ENCODE data around the gene GPR173.

The GPR173 gene, protein sequence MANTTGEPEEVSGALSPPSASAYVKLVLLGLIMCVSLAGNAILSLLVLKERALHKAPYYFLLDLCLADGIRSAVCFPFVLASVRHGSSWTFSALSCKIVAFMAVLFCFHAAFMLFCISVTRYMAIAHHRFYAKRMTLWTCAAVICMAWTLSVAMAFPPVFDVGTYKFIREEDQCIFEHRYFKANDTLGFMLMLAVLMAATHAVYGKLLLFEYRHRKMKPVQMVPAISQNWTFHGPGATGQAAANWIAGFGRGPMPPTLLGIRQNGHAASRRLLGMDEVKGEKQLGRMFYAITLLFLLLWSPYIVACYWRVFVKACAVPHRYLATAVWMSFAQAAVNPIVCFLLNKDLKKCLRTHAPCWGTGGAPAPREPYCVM

DNA sequence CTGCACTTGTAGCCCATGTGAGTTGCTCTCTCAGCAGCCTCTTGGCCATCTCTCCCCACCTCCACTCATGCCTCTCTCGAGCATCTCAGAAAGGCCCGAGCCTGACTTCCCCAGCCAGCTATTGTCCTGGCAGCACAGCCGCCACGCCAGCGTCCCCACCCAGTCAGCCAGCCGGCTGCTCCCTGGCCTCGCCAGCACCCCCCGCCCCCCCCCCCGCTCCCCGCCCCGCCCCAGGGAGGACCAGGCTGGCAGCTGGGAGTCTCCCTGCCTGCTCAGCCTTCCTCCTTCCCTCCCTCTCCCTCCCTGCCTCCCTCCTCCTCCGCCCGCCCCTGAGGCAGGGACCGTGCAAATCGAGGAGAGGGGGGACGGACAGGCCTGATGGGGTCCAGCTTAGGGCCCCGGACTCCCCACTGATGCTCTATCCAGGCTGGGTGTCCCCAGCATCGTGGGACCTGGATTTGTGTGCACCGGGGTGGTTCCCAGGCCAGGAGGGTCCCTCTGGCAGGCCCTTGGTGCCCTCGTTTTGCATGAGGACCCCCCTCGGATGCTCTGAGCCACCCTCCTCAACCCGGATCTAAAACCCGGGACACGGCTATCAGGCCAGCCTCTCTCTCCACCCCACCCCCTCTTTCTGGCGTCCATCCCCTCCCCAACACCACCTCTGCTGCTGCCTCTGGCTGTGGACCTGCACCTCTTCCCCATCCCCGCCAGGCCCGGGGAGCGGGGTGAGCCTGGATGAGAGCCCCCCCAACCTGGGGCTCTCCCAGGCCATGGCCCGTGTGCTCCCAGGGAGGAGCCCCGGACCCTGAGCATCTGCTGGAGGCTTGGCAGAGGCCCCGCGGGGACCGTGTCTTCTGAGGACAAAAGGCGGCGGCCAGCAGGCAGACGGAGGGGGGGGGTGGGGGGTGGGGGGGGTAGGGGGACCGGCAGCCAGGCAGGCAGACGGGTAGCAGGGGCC lies at the start of gene GPR173:
Gene GPR173, plus strand, starts transcription at position 621 of the 958 bp plus-strand sequence. CDS start 27,833 bp downstream, outside the sequence.
- DNase-seq, result no peak

DNA sequence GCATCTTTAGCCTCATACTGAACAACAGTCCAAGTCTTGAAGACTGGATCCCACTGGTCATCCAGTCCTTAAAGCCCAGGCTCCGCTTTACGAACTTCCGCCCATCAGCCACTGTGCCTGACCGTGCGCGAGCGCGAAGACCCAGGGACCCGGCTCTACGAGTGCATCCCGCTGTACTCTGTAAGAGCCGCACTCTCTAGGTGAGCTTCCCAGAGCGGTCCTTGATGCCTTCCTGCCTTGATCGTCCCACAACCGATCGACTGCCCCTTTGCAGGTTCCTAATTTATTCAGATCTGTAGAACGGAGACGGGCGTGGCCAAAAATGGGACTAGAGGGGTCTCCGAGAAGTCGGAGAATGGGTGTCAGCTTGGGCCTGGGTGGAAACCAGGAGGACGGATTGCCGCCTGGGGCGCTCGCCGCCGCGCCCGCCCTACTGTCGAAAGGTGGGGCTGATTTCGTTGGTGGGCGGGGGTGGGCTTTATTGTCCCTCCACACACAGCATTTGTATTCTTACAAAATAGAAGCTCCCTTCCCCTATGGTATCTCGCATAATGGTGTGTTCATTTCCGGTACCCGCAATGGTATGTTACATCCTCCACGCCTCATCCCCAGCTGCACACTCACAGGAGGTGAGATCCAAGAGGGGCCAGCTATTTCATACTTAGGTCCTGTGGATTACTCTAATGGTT lies 48.0 kb upstream of the GPR173 start:
- no peak for DNase-seq

DNA sequence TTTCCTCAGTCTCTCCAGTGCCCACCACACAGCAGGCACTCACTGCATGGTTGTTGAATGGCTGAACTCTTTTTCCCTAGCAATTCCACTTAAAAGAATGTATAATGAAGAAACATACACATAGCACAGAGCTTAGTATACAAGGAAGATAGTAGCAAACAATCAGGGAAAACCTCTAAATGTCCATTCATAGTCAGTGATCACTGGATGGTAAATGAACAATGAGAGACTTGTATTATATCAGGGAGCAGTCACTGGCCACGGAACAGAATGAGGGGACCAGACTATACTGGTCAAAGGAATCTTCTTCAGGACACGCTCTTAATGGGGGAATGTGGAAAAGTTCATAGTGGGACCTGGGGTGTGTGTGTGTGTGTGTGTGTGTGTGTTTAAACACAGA lies 46.6 kb upstream of the GPR173 start:
- no peak for DNase-seq

DNA sequence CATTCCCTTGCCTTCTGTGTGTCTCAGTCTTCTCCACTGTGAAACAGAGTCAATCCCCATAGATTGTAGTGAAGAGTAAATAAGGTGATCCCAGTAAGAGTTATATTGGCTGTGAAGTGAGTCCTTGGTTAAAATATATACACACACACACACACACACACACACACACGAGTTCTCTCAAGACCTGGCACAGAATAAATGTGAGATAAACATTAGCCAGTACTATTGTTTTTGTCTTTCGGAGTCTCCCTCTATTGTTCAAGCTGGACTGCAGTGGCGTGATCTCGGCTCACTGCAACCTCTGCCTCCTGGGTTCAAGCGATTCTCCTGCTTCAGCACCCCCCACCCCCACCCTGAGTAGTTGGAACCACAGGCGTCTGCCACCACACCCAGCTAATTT lies 45.5 kb upstream of the GPR173 start:
- DNase-seq, result no peak

DNA sequence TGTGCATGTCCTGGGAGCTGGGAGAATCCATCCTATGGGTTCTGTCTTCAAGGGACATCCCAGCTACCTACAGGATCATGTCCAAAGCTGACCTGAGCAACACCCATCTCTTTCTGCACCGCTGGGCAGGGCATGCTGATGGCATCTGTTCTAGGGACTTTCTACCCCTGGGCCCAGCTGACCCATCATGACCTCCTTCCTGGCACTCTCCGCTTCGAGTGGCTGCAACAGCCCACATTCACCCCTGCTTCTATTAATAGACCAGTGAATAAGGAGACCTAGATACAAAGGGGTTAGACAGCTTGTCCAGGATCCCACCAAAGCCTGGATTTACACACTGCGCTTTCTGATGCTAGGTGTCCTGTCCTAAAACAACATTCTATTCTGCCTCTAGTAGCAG lies 44.6 kb upstream of the GPR173 start:
- DNase-seq, result no peak

DNA sequence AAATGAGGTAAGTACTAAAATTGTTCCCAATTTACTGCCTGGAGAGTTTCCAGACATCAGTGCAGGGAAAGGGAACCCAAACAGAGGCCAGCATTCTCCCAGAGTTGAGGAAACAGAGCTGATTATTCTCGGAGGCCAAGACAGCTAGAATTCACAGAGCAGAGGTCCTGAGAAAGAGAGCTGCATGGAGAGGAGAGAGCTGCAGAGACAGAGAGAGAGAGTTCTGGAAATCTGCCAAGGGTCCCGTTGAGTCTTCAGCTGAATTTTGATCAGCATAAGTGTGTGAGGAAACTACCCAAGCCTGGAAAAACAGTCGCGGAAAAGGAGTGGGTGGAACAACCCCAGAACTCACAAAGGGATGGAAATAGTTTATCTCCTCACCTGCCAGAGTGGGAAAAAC lies 43.8 kb upstream of the GPR173 start:
- no peak for DNase-seq

DNA sequence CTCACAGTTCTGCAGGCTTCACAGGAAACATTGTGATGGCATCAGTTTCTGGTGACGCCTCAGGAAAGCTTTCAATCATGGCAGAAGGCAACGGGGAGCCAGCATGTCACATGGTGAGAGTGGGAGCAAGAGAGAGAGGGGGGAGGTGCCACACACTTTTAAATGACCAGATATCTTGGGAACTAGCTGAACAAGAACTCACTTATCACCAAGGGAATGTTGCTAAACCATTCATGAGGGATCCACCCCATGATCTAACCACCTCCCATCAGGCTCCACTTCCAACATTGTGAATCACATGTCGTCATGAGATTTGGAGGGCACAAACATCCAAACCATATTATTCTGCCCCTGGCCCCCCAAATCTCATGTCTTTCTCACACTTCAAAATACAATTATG lies 43.3 kb upstream of the GPR173 start:
- no peak for DNase-seq

DNA sequence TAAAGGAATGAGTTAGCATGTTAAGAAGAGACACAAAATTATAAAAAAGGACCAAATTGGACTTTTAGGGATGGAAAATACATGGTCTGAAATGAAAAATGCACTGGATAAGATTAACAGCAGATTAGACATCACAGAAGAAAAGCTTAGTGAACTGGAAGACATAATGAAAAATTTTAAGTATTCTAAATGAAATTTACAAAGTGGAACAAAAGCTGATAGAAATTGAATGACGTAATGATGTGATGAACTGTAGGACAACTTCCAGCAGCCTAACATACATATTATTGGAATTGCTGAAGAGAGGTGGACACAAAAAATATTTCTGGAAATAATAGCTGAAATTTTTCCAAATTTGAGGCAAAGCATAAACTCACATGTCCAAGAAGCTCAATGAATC lies 39.6 kb upstream of the GPR173 start:
- no peak for DNase-seq

DNA sequence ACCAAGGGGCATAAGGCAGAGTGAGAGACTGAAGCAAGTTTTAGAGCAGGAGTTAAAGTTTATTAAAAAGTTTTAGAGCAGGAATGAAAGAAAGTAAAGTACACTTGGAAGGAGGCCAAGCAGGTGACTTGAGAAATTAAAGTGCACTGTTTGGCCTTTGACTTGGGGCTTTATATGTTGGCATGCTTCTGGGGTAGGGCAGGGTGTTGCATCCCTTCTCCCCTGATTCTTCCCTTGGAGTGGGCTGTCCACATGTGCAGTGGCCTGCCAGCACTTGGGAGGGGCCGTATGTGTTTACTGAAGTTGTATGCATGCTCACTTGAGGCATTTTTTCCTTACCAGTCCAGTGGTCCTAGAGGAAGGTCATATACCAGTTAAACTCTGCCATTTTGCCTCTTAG lies 35.3 kb upstream of the GPR173 start:
- DNase-seq, result no peak

DNA sequence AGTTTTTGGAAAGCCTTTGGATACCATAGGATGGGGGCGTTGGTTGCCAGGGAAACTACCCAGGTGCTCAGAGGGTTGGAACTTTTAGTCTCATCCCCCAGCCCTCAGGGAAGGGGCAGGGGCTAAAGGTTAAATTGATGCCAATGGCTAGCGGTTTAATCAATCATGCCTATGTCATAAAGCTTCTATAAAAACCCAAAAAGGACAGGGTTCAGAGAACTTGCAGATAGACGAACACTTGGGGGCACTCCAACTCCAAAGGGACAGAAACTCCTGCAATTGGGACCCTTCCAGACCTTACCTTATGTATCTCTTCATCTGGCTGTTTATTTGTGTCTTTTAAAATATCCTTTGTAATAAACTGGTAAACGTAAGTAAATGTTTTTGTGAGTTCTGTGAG lies 30.0 kb upstream of the GPR173 start:
- DNase-seq, result no peak

DNA sequence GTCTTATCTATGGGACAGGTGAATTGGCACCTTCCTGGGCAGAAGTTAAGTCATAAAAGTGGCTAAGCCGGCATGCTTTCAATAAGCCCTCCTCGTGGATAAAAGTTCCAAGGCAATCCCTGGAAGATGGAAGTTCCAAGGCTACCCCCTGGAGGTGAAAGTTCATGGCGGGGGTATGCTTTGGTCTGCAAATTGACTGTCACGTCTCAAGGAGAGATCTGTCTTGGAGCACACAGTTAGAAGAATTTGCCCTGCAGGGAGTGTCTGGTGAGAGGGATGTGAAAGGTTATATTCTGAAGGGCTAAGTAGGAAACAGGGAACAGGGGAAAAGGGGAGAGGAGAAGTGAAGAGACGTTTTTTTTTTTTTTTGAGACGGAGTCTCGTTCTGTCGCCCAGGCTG lies 26.2 kb upstream of the GPR173 start:
- no peak for DNase-seq

DNA sequence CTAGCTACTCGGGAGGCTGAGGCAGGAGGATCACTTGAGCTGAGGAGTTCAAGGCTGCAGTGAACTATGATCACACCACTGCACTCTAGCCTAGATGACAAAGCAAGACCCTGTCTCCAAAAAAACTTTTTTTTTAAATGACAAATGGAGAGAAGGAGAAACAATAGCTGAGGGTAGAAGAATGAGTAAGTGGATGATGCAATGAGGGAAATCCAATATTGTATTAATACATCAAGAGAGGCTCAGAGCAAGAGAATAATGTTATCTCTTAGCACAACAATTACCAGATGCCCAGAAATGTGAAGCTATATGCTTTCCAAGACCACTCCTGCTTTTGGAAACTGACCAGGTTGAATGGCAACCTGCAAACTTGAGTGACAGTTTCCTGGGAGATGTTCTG lies 19.9 kb upstream of the GPR173 start:
- DNase-seq, result no peak

DNA sequence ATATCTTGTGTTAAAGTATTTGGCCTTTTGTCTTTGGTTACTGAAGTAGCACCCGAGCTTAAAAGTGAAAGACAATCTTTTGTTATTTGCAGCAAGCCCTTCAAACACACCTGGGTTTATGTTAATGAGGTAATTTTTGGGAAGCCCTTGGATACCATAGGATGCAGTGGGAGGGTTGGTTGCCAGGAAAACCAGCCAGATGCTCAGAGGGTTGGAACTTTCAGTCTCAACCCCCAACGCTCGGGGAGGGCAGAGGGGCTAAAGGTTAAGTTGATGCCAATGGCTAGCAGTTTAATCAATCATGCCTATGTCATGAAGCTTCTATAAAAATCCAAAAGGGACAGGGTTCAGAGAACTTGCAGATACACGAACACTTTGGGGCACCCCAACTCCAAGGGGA lies 17.2 kb upstream of the GPR173 start:
- DNase-seq, result no peak

DNA sequence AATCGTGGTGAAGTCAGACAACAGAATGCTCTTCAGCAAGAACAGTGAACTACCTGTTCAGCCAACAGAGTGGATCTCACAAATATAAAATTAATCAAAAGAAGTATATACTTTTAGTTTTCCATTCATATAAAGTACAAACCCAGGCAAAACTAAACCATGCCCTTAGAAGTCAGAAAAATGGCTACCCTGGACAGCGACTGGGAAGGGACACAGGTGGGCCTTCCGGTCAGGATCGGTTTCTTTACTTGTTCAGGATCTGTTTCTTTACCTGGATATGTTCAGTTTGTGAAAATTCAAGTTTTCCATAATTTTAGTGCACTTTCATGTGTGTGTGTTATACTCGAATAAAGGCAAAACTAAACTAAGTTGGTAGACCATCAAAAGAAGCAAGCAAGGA lies 12.4 kb upstream of the GPR173 start:
- no peak for DNase-seq

DNA sequence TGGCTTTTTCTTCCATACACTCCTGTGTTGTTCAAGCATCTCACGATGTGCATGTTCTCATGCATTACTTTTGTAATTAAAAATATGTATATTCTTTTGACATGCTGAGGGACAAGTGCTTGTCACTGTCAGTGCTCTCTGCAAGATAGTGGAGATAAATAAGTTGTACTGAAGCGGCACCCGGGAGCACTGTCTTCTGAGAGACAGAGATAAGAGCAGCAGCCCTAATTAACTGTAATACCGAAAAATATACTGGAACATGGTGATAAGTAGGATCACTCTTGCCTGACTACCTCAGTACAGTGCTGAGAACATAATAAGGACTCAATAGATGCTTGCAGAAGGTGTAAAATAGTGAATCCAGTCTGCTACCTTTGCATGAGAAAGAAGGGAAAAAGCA lies 9.4 kb upstream of the GPR173 start:
- no peak for DNase-seq

DNA sequence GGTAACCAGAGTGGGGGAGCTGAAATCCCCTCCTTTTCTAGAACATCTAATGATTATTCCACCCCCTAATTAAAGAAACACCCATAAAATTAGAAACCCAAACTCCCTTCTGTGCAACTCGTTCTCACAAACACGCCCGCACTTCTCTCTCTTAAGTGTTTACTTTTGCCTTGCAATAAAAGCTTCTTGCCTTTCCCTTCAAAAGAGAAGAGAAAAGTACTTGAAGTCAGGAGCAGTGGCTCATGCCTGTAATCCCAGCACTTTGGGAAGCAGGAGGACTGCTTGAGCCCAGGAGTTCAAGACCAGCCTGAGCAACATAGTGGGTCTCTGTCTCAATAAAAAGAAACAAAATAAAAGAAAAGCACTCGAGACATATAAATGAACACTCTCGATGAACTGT lies 3.6 kb upstream of the GPR173 start:
- DNase-seq, result no peak

DNA sequence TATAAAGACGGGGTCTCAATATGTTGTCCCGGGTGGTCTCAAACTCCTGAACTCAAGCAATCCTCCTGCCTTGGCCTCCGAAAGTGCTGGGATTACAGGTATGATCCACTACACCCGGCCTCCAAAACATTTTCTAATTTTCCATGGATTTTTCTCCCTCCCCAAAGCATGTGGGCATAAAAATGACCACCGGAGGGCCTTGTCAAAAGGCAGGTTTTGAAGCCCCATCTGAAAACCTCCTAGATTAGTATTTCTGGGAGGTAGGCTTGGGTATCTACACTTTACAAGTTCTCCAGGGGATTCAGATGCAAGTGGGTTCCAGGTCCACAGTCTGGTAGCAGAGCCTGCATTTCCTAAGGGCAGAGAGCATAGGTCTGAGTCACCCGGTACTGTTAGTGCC lies 1.4 kb upstream of the GPR173 start:
- DNase-seq, result no peak

DNA sequence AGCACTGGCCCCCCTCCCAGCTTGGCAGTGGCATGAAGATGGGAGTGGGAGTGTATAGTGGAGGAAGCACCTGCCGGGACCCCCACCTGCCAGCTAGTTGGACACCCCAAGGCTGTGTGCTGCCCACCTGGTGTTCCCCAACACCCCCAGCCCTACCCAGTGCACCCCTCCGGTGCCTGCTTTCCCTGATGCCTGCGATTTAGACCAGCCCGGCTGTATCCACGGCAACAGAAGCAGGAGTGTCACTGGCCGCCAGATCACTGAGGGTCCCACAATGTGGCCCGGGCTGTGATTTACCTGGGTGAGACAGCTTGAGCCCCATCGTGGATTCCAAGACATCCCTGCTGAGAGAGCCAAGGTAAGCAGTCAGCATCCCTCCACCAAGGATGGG lies 533 bp downstream of the GPR173 start:
- no peak for DNase-seq

DNA sequence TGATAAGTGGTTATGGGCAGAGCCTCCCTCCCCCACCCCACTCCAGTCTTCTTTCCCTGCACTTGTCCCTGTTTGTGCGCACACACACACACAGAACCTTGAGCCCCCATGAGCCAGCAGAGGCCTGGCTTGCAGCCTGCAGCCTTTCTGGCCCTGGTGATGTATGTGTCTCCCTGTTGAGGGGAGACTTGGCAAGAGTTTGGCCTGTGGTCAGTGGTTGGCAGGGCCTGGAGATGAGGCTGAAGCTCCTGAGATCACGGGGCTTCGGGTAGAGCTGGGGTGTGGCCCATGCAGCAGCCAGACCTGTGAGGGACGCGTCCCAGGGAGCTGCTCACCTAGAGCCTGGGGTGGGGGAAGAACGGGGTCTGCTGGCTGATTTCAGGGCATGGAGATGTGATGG lies 2.3 kb downstream of the GPR173 start:
- DNase-seq, result no peak

DNA sequence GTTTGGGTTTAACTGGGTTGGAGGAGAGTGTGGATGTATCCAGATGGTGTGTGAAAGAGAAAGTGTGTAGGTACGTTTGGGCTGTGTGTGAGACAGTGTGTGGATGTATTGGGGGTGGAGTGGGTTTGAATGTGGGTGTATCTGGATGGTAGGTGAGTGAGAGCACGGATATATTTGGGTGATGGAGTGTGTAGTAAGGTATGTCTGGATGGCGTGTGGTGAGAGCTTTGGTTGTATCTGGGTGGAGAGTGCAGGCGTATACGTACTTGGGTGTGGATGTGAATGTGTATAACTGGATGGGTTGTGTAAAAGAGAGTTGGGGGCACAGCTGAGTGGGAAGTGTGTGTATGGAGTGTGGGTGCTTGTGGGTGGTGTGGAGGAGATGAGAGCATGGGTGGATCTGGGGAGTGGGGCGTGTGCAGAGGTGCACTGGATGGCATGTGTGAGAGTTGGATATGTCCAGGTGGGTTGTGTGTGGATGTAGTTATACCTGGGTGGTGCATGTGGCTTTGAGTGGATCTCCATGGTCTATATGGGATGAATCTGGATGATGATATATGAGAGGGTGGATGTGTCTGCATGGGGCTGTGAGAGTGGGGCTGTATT lies 6.8 kb downstream of the GPR173 start:
- no peak for DNase-seq

DNA sequence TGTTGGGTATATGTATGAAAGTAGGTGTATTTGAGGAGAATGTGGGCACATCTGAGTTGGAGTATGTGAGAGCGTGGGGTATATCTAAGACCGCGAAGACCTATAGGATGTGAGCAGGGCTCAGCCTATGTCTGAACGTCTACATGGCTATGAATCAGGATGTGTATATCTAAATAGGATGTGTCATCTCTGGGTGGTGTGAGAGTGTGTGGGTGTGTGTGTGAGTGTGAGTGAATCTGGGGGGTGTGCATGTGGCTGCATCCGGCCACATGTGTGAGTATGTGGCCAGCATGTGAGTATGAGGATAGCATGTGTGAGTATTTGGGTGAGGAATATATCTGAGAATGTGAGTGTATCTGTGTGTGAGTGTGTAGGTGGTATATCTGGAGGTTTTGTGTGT lies 7.7 kb downstream of the GPR173 start:
- DNase-seq, result no peak

DNA sequence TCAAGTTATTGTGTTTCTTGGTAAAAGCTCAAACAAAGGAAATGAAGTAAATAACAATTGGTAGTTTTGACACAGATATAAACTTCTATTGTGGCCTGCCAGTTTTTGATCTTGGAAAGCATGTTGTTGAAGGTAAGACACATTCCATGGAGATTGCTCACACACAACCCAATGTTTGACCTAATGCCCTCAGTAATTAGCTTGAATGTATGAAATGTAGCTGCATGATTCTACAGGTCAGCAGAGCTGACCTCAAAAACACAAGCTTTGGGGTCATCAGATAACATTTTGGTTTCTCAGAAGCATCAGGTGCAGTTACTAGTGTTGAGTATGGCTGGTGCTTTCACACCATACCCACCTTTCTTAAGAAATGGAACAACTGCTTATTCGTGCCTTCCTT lies 16.5 kb downstream of the GPR173 start:
- no peak for DNase-seq

DNA sequence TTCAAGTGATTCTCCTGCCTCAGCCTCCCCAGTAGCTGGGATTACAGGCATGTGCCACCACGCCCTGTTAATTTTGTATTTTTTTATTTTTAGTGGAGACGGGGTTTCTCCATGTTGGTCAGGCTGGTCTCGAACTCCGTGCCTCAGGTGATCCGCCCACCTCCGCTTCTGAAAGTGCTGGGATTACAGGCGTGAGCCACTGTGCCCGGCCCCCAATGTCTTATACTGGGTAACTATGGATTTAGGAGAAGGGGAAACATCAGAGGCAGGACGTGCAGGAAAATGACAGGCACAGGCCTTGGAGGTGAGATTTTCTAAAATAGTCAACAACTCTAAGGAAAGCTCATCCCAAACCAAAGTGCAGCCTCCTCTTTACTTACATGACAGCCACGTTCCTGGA lies 22.5 kb downstream of the GPR173 start:
- no peak for DNase-seq

All from CD4-positive, alpha-beta T cell treated with Interleukin-4 for 4 hours (primary cell).